Neutrophil (primary cell): ENCODE results near the gene FKBP7.
"Not testable (repeated sequence)": the region's sequence is repeated elsewhere in the genome, so short reads cannot be mapped to it uniquely, and the experiment has no call there.

Experiments used
- H3K27ac ChIP-seq: fragments of 200-600 bp; sonication (generic); 2 replicates; pipeline ENCODE4 v1.5.1; 2016; ENCODE audit warnings: mild to moderate bottlenecking, moderate library complexity
- H3K27me3 ChIP-seq: fragments of 200-600 bp; sonication (generic); 2 replicates; pipeline ENCODE4 v1.6.0; 2016; ENCODE audit warnings: mild to moderate bottlenecking
- H3K36me3 ChIP-seq: fragments of 200-600 bp; sonication (generic); 2 replicates; pipeline ENCODE4 v1.5.1; 2017
- H3K4me1 ChIP-seq, 2 experiments: fragments of 200-600 bp in 1 of 2; sonication (generic) in 1 of 2; 1 replicate in 1 of 2; 2 replicates in 1 of 2; pipeline versions ENCODE4 v1.5.1 to v1.6.1; 2013 to 2016; ENCODE audit warnings: low read depth in 1 of 2, low read length in 1 of 2, mild to moderate bottlenecking in 1 of 2, moderate library complexity in 1 of 2; ENCODE audit not compliant: control insufficient read depth in 1 of 2, insufficient read depth in 1 of 2
- H3K4me3 ChIP-seq, 2 experiments: fragments of 200-600 bp in 1 of 2; sonication (generic) in 1 of 2; 1 replicate in 1 of 2; 2 replicates in 1 of 2; pipeline ENCODE4 v1.5.1; 2013 to 2016; ENCODE audit warnings: low read depth in 1 of 2, low read length in 1 of 2, mild to moderate bottlenecking in 1 of 2, moderate library complexity in 1 of 2
- H3K9me3 ChIP-seq: fragments of 200-600 bp; sonication (generic); 2 replicates; pipeline ENCODE4 v1.5.1; 2016
- CTCF ChIP-seq: fragments of 200-600 bp; sonication (generic); IDR thresholded peaks from 2 replicates; pipeline ENCODE4 v1.5.1; 2016; ENCODE audit warnings: antibody characterized with exemption

The FKBP7 gene

GRCh38 chr2:178425255-178425827, 53.1 kb downstream of the FKBP7 start:
- Histone ChIP-seq H3K4me3 (no peak overlapping the region), H3K9me3 (no peaks in the 10 kb centered on the region), H3K36me3 (peaks cover 3% of the 10 kb centered on the region), H3K4me1 (peaks cover 0 to 1% of the 10 kb centered on the region in 2 experiments), H3K27ac (no peak overlapping the region), H3K27me3 (no peaks in the 10 kb centered on the region)
- TF ChIP-seq CTCF: no peak

GRCh38 chr2:178423746-178424145, 54.7 kb downstream of the FKBP7 start:
- not testable (repeated sequence) for H3K4me1 ChIP-seq, H3K9me3 ChIP-seq, H3K27ac ChIP-seq, H3K36me3 ChIP-seq, H3K27me3 ChIP-seq, H3K4me3 ChIP-seq

GRCh38 chr2:178422097-178422496, 56.3 kb downstream of the FKBP7 start:
- H3K27me3 ChIP-seq: no peaks in the 10 kb centered on the region
- H3K36me3 ChIP-seq: no peaks in the 10 kb centered on the region
- H3K27ac ChIP-seq: no peak overlapping the region
- no peak for TF ChIP-seq CTCF
- H3K4me3 ChIP-seq: no peak overlapping the region
- peaks cover 0 to 3% of the 10 kb centered on the region in 2 experiments for H3K4me1 ChIP-seq
- no peaks in the 10 kb centered on the region for H3K9me3 ChIP-seq

DNA sequence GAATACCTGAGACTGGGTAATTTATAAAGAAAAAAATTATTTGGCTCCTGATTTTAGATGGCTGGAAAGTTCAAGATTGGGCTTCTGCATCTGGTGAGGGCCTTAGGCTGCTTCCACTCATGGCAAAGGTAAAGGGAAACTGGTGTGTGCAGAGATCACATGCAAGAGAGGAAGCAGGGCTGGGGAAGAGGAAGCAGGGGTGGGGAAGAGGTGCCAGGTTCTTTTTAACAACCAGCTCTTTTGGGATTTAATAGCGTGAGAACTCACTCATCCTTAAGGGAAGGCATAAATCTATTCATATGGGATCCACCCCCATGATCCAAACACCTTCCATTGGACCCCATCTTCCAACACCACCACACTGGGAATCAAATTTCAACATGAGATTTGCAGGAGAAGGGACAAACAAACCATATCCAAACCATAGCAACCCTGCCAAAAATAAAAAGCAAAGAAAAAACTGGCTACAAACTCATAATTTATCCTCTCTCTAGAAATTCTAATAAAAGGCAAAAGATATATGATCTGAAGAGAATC, 57.9 kb downstream of the FKBP7 start:
- no peak for TF ChIP-seq CTCF
- H3K27me3 ChIP-seq: no peaks in the 10 kb centered on the region
- no peak overlapping the region for H3K4me3 ChIP-seq
- H3K9me3 ChIP-seq: no peaks in the 10 kb centered on the region
- H3K27ac ChIP-seq: no peak overlapping the region
- no peaks in the 10 kb centered on the region for H3K36me3 ChIP-seq
- H3K4me1 ChIP-seq: peaks cover 0 to 3% of the 10 kb centered on the region in 2 experiments

- no peak for TF ChIP-seq CTCF
- Histone ChIP-seq H3K4me1 (peaks cover 10% of the 10 kb centered on the region in 2 experiments), H3K27me3 (no peaks in the 10 kb centered on the region), H3K36me3 (no peaks in the 10 kb centered on the region), H3K27ac (no peak overlapping the region), H3K9me3 (no peaks in the 10 kb centered on the region), H3K4me3 (no peak overlapping the region)
Observed at GRCh38 chr2:178419123-178419522, 59.3 kb downstream of the FKBP7 start.

DNA sequence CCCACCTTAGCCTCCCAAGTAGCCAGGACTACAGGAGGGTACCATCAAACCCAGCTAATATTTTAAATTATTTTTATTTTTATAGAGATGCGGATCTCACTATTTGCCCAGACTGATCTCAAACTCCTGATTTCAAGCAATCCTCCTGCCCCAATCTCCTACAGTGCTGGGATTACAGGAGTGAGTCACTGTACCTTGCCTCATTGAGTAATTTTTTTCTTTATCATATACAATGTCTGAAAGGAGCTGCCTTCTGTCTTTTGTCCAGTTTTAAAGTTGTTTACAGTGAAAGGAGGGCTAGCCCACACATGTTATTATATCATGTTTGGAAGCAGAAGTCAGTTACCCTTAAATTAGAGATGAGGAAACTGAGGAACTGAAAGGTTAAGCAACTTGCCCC, 60.0 kb downstream of the FKBP7 start:
- Histone ChIP-seq H3K9me3 (no peaks in the 10 kb centered on the region), H3K4me3 (no peak overlapping the region), H3K4me1 (peaks cover 14% of the 10 kb centered on the region in 2 experiments), H3K27me3 (no peaks in the 10 kb centered on the region), H3K27ac (no peak overlapping the region), H3K36me3 (no peaks in the 10 kb centered on the region)
- TF ChIP-seq CTCF: no peak
